Measurements from ENCODE around the gene SUPV3L1. TPM values are rescaled to one million over a fixed set of nuclear protein-coding genes. Genes with fewer than 3 reads are reported as not detected.
"Not testable (repeated sequence)": the region's sequence is repeated elsewhere in the genome, so short reads cannot be mapped to it uniquely, and the experiment has no call there.

Gene SUPV3L1
- polyA plus RNA-seq, 4 donors: 30.4 to 46.5 (median 36.1) TPM

- peaks cover 0 to 84% (median 31%) of the 10 kb centered on the region in 3 donors for H3K36me3 ChIP-seq (ENCODE audit: control insufficient read depth in 3 of 3, insufficient read depth in 2 of 3, low read depth in 1 of 3, low read length in 3 of 3)
- H3K27me3 ChIP-seq (ENCODE audit: control insufficient read depth in 3 of 3, insufficient read depth in 3 of 3, low read length in 3 of 3): no peaks in the 10 kb centered on the region
- no peak for DNase-seq
- FAIRE-seq: no peak
- H3K27ac ChIP-seq (ENCODE audit: low read depth in 1 of 3, low read length in 2 of 3): no peak overlapping the region
- H3K4me3 ChIP-seq (ENCODE audit: low read depth in 1 of 3, low read length in 3 of 3): no peak overlapping the region
- H3K9me3 ChIP-seq (ENCODE audit: control insufficient read depth in 2 of 2, insufficient read depth in 1 of 2, low read depth in 1 of 2, low read length in 1 of 2): peaks cover 0 to 7% of the 10 kb centered on the region in 2 donors
- 91 to 100% (median 92%) methylated on average over 5 of the region's 5 CpGs for WGBS, 3 donors
- no peaks in the 10 kb centered on the region for H3K4me1 ChIP-seq (ENCODE audit: control insufficient read depth in 3 of 3, insufficient read depth in 2 of 3, low read depth in 1 of 3, low read length in 2 of 3)
Observed at GRCh38 chr10:69246036-69246435, 66.0 kb downstream of the SUPV3L1 start.

- no peaks in the 10 kb centered on the region for H3K27me3 ChIP-seq (ENCODE audit: control insufficient read depth in 3 of 3, insufficient read depth in 3 of 3, low read length in 3 of 3)
- peaks cover 0 to 80% (median 31%) of the 10 kb centered on the region in 3 donors for H3K36me3 ChIP-seq (ENCODE audit: control insufficient read depth in 3 of 3, insufficient read depth in 2 of 3, low read depth in 1 of 3, low read length in 3 of 3)
- H3K4me3 ChIP-seq (ENCODE audit: low read depth in 1 of 3, low read length in 3 of 3): no peak overlapping the region
- no peak overlapping the region for H3K27ac ChIP-seq (ENCODE audit: low read depth in 1 of 3, low read length in 2 of 3)
- peaks cover 0 to 7% of the 10 kb centered on the region in 2 donors for H3K9me3 ChIP-seq (ENCODE audit: control insufficient read depth in 2 of 2, insufficient read depth in 1 of 2, low read depth in 1 of 2, low read length in 1 of 2)
- no peak for FAIRE-seq
- DNase-seq: no peak
- no peaks in the 10 kb centered on the region for H3K4me1 ChIP-seq (ENCODE audit: control insufficient read depth in 3 of 3, insufficient read depth in 2 of 3, low read depth in 1 of 3, low read length in 2 of 3)
- 83 to 84% (median 83%) methylated on average over 14 of the region's 14 CpGs for WGBS, 3 donors
Observed at GRCh38 chr10:69246581-69247312, 66.7 kb downstream of the SUPV3L1 start.

- DNase-seq: no peak
- Histone ChIP-seq H3K27ac (ENCODE audit: low read depth in 1 of 3, low read length in 2 of 3) (no peak overlapping the region), H3K27me3 (ENCODE audit: control insufficient read depth in 3 of 3, insufficient read depth in 3 of 3, low read length in 3 of 3) (no peaks in the 10 kb centered on the region), H3K4me1 (ENCODE audit: control insufficient read depth in 3 of 3, insufficient read depth in 2 of 3, low read depth in 1 of 3, low read length in 2 of 3) (no peaks in the 10 kb centered on the region), H3K4me3 (ENCODE audit: low read depth in 1 of 3, low read length in 3 of 3) (no peak overlapping the region), H3K9me3 (ENCODE audit: control insufficient read depth in 2 of 2, insufficient read depth in 1 of 2, low read depth in 1 of 2, low read length in 1 of 2) (peaks cover 0 to 7% of the 10 kb centered on the region in 2 donors), H3K36me3 (ENCODE audit: control insufficient read depth in 3 of 3, insufficient read depth in 2 of 3, low read depth in 1 of 3, low read length in 3 of 3) (peaks cover 0 to 81% (median 34%) of the 10 kb centered on the region in 3 donors)
- WGBS, 3 donors: 92 to 96% (median 93%) methylated on average over 13 of the region's 13 CpGs
- no peak for FAIRE-seq
Observed at GRCh38 chr10:69247313-69247710, 67.3 kb downstream of the SUPV3L1 start.

- Histone ChIP-seq H3K4me3 (ENCODE audit: low read depth in 1 of 3, low read length in 3 of 3) (no peak overlapping the region), H3K36me3 (ENCODE audit: control insufficient read depth in 3 of 3, insufficient read depth in 2 of 3, low read depth in 1 of 3, low read length in 3 of 3) (peaks cover 0 to 84% (median 33%) of the 10 kb centered on the region in 3 donors), H3K4me1 (ENCODE audit: control insufficient read depth in 3 of 3, insufficient read depth in 2 of 3, low read depth in 1 of 3, low read length in 2 of 3) (no peaks in the 10 kb centered on the region), H3K27ac (ENCODE audit: low read depth in 1 of 3, low read length in 2 of 3) (no peak overlapping the region), H3K9me3 (ENCODE audit: control insufficient read depth in 2 of 2, insufficient read depth in 1 of 2, low read depth in 1 of 2, low read length in 1 of 2) (peaks cover 0 to 7% of the 10 kb centered on the region in 2 donors), H3K27me3 (ENCODE audit: control insufficient read depth in 3 of 3, insufficient read depth in 3 of 3, low read length in 3 of 3) (no peaks in the 10 kb centered on the region)
- WGBS, 3 donors: 88 to 94% (median 91%) methylated on average over 24 of the region's 24 CpGs
- DNase-seq (no peak), FAIRE-seq (no peak)
Observed at GRCh38 chr10:69248117-69248730, 68.2 kb downstream of the SUPV3L1 start.

- Histone ChIP-seq H3K9me3 (ENCODE audit: control insufficient read depth in 2 of 2, insufficient read depth in 1 of 2, low read depth in 1 of 2, low read length in 1 of 2) (peaks cover 0 to 7% of the 10 kb centered on the region in 2 donors), H3K27me3 (ENCODE audit: control insufficient read depth in 3 of 3, insufficient read depth in 3 of 3, low read length in 3 of 3) (no peaks in the 10 kb centered on the region), H3K27ac (ENCODE audit: low read depth in 1 of 3, low read length in 2 of 3) (no peak overlapping the region), H3K4me3 (ENCODE audit: low read depth in 1 of 3, low read length in 3 of 3) (no peak overlapping the region), H3K36me3 (ENCODE audit: control insufficient read depth in 3 of 3, insufficient read depth in 2 of 3, low read depth in 1 of 3, low read length in 3 of 3) (peaks cover 0 to 79% (median 32%) of the 10 kb centered on the region in 3 donors), H3K4me1 (ENCODE audit: control insufficient read depth in 3 of 3, insufficient read depth in 2 of 3, low read depth in 1 of 3, low read length in 2 of 3) (no peaks in the 10 kb centered on the region)
- DNase-seq: no peak
- FAIRE-seq: no peak
- 94 to 98% (median 96%) methylated on average over 14 of the region's 14 CpGs for WGBS, 3 donors
Observed at GRCh38 chr10:69250041-69250440, 70.0 kb downstream of the SUPV3L1 start.

GRCh38 chr10:69251417-69251816 is 71.4 kb downstream of the SUPV3L1 start:
- WGBS, 3 donors: 89 to 96% (median 91%) methylated on average over 2 of the region's 2 CpGs
- not testable (repeated sequence) for H3K27me3 ChIP-seq (ENCODE audit: control insufficient read depth in 3 of 3, insufficient read depth in 3 of 3, low read length in 3 of 3); DNase-seq; H3K4me1 ChIP-seq (ENCODE audit: control insufficient read depth in 3 of 3, insufficient read depth in 2 of 3, low read depth in 1 of 3, low read length in 2 of 3); H3K4me3 ChIP-seq (ENCODE audit: low read depth in 1 of 3, low read length in 3 of 3); H3K9me3 ChIP-seq (ENCODE audit: control insufficient read depth in 2 of 2, insufficient read depth in 1 of 2, low read depth in 1 of 2, low read length in 1 of 2); FAIRE-seq; H3K27ac ChIP-seq (ENCODE audit: low read depth in 1 of 3, low read length in 2 of 3)
- H3K36me3 ChIP-seq (ENCODE audit: control insufficient read depth in 3 of 3, insufficient read depth in 2 of 3, low read depth in 1 of 3, low read length in 3 of 3): peaks cover 0 to 72% (median 31%) of the 10 kb centered on the region in 3 donors

- H3K4me1 ChIP-seq (ENCODE audit: control insufficient read depth in 3 of 3, insufficient read depth in 2 of 3, low read depth in 1 of 3, low read length in 2 of 3): no peaks in the 10 kb centered on the region
- H3K27ac ChIP-seq (ENCODE audit: low read depth in 1 of 3, low read length in 2 of 3): no peak overlapping the region
- H3K9me3 ChIP-seq (ENCODE audit: control insufficient read depth in 2 of 2, insufficient read depth in 1 of 2, low read depth in 1 of 2, low read length in 1 of 2): peaks cover 0 to 7% of the 10 kb centered on the region in 2 donors
- no peak for FAIRE-seq
- H3K36me3 ChIP-seq (ENCODE audit: control insufficient read depth in 3 of 3, insufficient read depth in 2 of 3, low read depth in 1 of 3, low read length in 3 of 3): peaks cover 0 to 71% (median 32%) of the 10 kb centered on the region in 3 donors
- DNase-seq: no peak
- 71 to 95% (median 89%) methylated on average over 3 of the region's 3 CpGs for WGBS, 3 donors
- no peaks in the 10 kb centered on the region for H3K27me3 ChIP-seq (ENCODE audit: control insufficient read depth in 3 of 3, insufficient read depth in 3 of 3, low read length in 3 of 3)
- no peak overlapping the region for H3K4me3 ChIP-seq (ENCODE audit: low read depth in 1 of 3, low read length in 3 of 3)
Observed at GRCh38 chr10:69253171-69253570, 73.1 kb downstream of the SUPV3L1 start.

- FAIRE-seq (no peak), DNase-seq (no peak)
- Histone ChIP-seq H3K36me3 (ENCODE audit: control insufficient read depth in 3 of 3, insufficient read depth in 2 of 3, low read depth in 1 of 3, low read length in 3 of 3) (peaks cover 0 to 67% (median 31%) of the 10 kb centered on the region in 3 donors), H3K27ac (ENCODE audit: low read depth in 1 of 3, low read length in 2 of 3) (no peak overlapping the region), H3K4me1 (ENCODE audit: control insufficient read depth in 3 of 3, insufficient read depth in 2 of 3, low read depth in 1 of 3, low read length in 2 of 3) (no peaks in the 10 kb centered on the region), H3K27me3 (ENCODE audit: control insufficient read depth in 3 of 3, insufficient read depth in 3 of 3, low read length in 3 of 3) (no peaks in the 10 kb centered on the region), H3K4me3 (ENCODE audit: low read depth in 1 of 3, low read length in 3 of 3) (no peak overlapping the region), H3K9me3 (ENCODE audit: control insufficient read depth in 2 of 2, insufficient read depth in 1 of 2, low read depth in 1 of 2, low read length in 1 of 2) (peaks cover 0 to 6% of the 10 kb centered on the region in 2 donors)
- WGBS, 3 donors: 70 to 80% (median 80%) methylated on average over 7 of the region's 7 CpGs
Observed at GRCh38 chr10:69254877-69255276, 74.8 kb downstream of the SUPV3L1 start.

Measured in small intestine (tissue), 7 donors.